Lower leg skin (tissue), 4 donors: ENCODE data around the gene SERPINA1. TPM values are rescaled to one million over a fixed set of nuclear protein-coding genes. Genes with fewer than 3 reads are reported as not detected.
A peak's percentile ranks its signal among the peaks of the same experiment; 100 is the strongest.

Experiments used
- DNase-seq, 2 donors: peaks; one replicate each; pipeline ENCODE4 v3.0.0-alpha.2; 2019; ENCODE audit warnings: low spot score in 2 of 2
- H3K4me3 ChIP-seq: fragments of 200-600 bp; sonication (generic); 2 replicates; pipeline ENCODE4 v1.5.1; 2017; ENCODE audit warnings: mild to moderate bottlenecking, low read depth; ENCODE audit not compliant: poor library complexity, severe bottlenecking
- POLR2A ChIP-seq, 2 donors: fragments of 450-650 bp; IDR thresholded peaks; one replicate each; pipeline ENCODE4 v1.6.1; 2016 to 2017; ENCODE audit warnings: antibody characterized with exemption in 2 of 2, mild to moderate bottlenecking in 1 of 2, moderate library complexity in 1 of 2
- WGBS, 2 donors: methylation state at CpG; one replicate each; pipeline ENCODE4 v1.1.5; 2018; 5-methylcytosine and 5-hydroxymethylcytosine counted together
- intact Hi-C: fragments of 100-400 bp; cut with DNase I; formaldehyde crosslinking; loops from one replicate; pipeline ENCODE4 v1.15.0; 2023; ENCODE audit warnings: low total_unique reads
- total RNA-seq, 4 donors: library from RNA; depleted of rRNA; stranded (reverse); fragments of >200 nt; gene quantifications; one replicate each; pipeline ENCODE4 v1.1.0, GENCODE V29; 2016
- TF ChIP-seq, protein P1 (sequence below), 3 donors: fragments of 450-650 bp; IDR thresholded peaks; one replicate each; pipeline ENCODE4 v1.5.1; 2016; ENCODE audit warnings: antibody characterized with exemption in 3 of 3, mild to moderate bottlenecking in 3 of 3, moderate library complexity in 2 of 3

SERPINA1 gene
- total RNA-seq, 4 donors from 2014 or later, result 0.93 to 6.2 (median 3.9) TPM; not detected in 1

DNA sequence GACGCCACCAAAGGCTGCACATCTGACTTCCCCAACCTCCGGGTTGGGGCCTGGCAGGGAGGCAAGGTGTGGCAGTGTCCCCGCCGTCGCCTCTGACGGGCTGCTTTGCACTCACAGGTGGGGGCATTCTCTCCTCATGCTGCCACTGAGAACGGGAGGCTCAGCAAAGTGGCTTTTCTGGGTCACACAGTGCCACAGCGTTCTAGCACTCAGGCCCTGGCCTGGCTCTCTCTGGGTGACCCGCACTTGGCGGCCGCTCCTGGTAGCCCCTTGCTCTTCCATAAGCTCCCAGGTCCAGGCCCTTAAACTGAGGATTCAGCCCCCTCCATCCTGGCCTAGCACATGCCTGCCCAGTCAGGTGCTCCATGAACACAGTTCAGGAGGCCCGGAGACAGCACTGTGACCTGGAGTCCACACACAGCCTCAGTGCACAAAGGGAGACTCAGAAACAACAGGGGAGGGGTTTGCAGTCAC, 25.2 kb downstream of the SERPINA1 start:
- intact Hi-C loops, result no loop called here
- TF ChIP-seq POLR2A (IDR thresholded peaks at IDR 0.05), result no peak
- TF ChIP-seq, protein P1, sequence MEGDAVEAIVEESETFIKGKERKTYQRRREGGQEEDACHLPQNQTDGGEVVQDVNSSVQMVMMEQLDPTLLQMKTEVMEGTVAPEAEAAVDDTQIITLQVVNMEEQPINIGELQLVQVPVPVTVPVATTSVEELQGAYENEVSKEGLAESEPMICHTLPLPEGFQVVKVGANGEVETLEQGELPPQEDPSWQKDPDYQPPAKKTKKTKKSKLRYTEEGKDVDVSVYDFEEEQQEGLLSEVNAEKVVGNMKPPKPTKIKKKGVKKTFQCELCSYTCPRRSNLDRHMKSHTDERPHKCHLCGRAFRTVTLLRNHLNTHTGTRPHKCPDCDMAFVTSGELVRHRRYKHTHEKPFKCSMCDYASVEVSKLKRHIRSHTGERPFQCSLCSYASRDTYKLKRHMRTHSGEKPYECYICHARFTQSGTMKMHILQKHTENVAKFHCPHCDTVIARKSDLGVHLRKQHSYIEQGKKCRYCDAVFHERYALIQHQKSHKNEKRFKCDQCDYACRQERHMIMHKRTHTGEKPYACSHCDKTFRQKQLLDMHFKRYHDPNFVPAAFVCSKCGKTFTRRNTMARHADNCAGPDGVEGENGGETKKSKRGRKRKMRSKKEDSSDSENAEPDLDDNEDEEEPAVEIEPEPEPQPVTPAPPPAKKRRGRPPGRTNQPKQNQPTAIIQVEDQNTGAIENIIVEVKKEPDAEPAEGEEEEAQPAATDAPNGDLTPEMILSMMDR (IDR thresholded peaks at IDR 0.05), result no peak
- no peak overlapping the region for H3K4me3 ChIP-seq
- WGBS, 2 donors, result 92 to 94% methylated on average over 12 of the region's 12 CpGs
- DNase-seq, result peak in 1 of 2 donors; percentile 74

DNA sequence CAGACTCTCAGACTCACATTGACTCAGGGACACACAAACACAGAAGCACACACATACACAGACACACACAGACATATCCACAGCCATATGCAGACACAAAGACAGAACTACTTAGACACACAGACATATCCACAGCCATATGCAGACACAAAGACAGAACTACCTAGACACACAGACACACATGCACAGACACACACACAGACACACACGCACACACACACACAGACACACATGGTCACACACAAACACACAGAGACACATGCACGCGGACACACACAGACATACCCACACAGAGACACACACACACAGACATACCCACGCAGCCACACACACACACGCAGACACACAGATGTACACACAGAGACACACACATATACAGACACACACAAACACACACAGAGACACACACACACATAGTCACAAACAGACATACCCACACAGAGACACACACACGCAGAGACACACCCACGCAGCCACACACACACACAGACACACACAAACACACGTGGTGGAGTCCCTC, 25.7 kb downstream of the SERPINA1 start:
- intact Hi-C loops, result no loop called here
- no peak overlapping the region for H3K4me3 ChIP-seq
- DNase-seq, result peak in 1 of 2 donors; percentile 12
- TF ChIP-seq, protein P1 (IDR thresholded peaks at IDR 0.05), result no peak
- no peak for TF ChIP-seq POLR2A (IDR thresholded peaks at IDR 0.05)
- 71 to 79% methylated on average over 4 to 7 of the region's 8 CpGs for whole genome bisulfite sequencing, 2 donors

DNA sequence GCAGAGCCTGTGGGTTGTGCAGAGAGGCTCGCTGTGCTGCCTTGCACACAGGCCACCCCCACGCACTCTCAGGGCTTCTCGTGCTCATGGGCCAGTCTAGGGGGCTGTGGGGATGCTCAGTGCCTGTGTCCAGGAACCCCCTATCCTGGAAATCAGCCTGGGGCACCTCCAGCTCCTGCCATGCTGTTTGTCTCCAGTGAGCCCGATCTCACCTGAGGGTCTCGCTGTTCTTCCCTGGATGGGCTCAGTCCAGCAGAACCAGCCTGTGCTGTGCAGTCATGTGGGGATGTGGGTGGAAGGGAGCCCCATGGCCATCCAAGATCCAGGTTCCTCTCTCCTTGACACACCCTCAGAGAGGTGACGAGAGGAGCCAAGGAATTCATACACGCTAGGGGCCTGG, 26.7 kb downstream of the SERPINA1 start:
- WGBS, 2 donors, result 84 to 91% methylated on average over 6 of the region's 7 CpGs
- no peak for TF ChIP-seq POLR2A (IDR thresholded peaks at IDR 0.05)
- TF ChIP-seq, protein P1 (IDR thresholded peaks at IDR 0.05), result no peak
- DNase-seq, result peak in 1 of 2 donors; percentile 58
- H3K4me3 ChIP-seq, result no peak overlapping the region
- intact Hi-C loops, result no loop called here

DNA sequence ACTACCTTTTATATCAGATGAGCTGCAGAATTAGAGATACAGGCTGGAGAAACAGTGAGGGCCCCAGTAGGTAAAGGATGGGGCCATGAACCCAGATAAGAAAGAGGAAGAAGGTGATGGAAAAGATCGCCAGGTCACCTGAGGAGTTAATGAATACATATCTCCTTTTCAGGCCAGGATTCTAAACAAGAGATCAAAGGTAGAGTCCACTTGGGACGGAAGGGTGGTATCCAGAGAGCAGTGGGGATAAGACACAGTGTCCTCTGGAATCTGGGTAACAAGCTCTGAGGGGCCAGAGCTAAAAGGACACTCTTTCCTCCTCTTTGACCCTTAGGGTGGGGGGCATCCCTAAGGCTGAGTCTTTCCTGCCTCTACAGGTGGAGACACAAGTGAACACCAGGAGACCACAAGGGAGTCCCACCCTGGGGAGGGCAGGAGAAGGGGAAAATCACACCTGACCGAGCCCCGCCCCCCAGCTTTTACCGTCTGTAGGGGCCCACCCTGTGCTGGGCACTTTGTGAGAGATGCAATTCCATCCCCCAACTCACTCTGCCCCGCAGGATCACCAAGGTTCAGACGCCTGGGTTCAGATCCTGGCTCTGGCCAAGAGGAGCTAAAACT, 27.3 kb downstream of the SERPINA1 start:
- H3K4me3 ChIP-seq, result no peak overlapping the region
- peak in 1 of 2 donors; percentile 40 for DNase-seq
- no peak for TF ChIP-seq POLR2A (IDR thresholded peaks at IDR 0.05)
- TF ChIP-seq, protein P1 (IDR thresholded peaks at IDR 0.05), result no peak
- intact Hi-C loops, result no loop called here
- WGBS, 2 donors, result 77 to 81% methylated on average over 6 to 7 of the region's 7 CpGs

- intact Hi-C loops, result no loop called here
- no peak for DNase-seq
- TF ChIP-seq, protein P1 (IDR thresholded peaks at IDR 0.05), result no peak
- TF ChIP-seq POLR2A (IDR thresholded peaks at IDR 0.05), result no peak
- no peak overlapping the region for H3K4me3 ChIP-seq
- 56 to 64% methylated on average over 1 of the region's 1 CpG for WGBS, 2 donors
Observed at GRCh38 chr14:94357166-94357565, 31.2 kb downstream of the SERPINA1 start.
